ENCODE measurements around the gene LSS.
"Not testable (repeated sequence)": the region's sequence is repeated elsewhere in the genome, so short reads cannot be mapped to it uniquely, and the experiment has no call there.

Gene LSS

DNA sequence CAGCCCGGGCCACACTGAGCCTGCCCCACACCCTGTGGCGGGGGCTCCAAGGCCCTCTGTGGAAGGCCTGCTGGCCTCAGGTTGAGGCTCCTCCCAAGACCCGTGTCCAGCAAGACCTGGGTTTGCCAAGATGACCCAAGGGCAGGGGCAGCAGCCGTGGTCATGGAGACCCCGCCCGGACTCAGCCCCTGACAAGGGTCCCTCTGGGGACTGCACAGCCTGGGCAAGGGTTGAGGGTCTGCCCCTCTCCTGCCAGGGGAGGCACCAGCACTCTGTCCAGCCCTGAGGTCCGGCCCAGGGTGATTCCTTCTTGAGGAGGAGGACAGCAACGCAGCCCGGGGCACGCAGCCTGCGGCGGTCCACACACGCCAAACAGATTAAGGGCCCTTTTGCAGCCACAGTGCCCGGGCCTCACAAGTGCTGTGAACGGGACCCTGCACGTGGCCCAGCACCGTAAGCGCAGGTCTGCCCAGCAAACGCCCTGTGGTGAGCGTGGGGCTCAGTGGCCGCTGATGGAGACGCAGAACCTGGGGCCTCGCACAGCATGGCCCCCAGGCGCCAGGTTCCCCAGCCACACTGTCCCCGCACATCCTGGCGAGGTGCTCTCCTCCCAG lies 47.7 kb downstream of the LSS start:
- TF ChIP-seq, protein P1, sequence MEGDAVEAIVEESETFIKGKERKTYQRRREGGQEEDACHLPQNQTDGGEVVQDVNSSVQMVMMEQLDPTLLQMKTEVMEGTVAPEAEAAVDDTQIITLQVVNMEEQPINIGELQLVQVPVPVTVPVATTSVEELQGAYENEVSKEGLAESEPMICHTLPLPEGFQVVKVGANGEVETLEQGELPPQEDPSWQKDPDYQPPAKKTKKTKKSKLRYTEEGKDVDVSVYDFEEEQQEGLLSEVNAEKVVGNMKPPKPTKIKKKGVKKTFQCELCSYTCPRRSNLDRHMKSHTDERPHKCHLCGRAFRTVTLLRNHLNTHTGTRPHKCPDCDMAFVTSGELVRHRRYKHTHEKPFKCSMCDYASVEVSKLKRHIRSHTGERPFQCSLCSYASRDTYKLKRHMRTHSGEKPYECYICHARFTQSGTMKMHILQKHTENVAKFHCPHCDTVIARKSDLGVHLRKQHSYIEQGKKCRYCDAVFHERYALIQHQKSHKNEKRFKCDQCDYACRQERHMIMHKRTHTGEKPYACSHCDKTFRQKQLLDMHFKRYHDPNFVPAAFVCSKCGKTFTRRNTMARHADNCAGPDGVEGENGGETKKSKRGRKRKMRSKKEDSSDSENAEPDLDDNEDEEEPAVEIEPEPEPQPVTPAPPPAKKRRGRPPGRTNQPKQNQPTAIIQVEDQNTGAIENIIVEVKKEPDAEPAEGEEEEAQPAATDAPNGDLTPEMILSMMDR (IDR thresholded peaks at IDR 0.05; ENCODE audit: low read length, missing control alignments): no peak
- no peak overlapping the region for H3K4me3 ChIP-seq (replicated peaks; ENCODE audit: low read depth, low read length)
- no peak for DNase-seq (ENCODE audit: low read depth)

DNA sequence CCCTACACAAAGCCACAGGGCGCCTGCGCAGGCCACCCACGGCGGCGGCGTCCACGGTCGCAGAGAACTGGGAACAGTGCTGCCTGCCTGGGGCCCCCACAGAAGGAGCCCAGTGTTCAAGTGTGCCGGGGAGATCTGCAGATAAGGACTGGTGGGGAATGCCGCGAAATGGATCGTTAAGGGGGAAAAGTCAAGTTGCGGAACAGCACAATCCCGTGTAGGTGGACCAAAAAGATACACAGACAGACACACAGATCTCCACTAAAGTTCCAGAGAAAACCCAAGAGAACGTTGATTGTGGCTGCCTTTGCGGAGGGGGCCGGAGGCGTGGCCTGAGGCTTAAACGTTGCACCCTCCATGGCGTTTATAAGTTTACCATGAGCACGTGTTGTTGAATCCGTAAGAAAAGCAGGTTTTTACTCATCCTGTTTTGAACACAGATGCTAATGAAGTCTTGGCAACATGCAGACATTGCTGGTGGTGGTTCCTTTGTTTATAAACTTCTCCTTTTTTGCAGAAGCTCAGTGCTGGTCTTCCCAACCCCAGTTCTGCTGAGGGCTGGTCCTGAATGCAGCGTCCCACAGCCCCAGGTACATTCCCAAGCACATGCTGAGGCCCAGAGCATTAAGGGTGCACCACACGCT lies 48.4 kb downstream of the LSS start:
- no peak overlapping the region for H3K4me3 ChIP-seq (replicated peaks; ENCODE audit: low read depth, low read length)
- TF ChIP-seq, protein P1 (IDR thresholded peaks at IDR 0.05; ENCODE audit: low read length, missing control alignments): no peak
- no peak for DNase-seq (ENCODE audit: low read depth)

DNA sequence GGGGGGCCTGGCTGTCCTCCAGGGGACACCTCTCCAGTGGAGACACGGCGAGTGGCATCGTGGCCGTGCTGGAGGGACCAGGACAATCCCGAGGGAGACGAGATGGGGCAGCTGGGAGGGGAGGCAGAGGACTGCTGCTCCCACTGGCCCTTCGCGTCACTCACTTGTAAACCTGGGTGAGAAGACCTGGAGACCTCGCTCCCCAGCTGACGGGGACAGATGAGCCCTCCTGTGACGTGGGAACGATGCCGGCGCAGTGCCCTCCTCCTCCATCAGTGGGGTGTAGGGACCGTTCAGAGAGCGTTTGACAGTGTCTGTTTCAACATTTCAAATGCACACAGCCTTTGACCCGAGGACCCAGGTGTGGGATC lies 48.9 kb downstream of the LSS start:
- no peak overlapping the region for H3K4me3 ChIP-seq (replicated peaks; ENCODE audit: low read depth, low read length)
- no peak for DNase-seq (ENCODE audit: low read depth)
- TF ChIP-seq, protein P1 (IDR thresholded peaks at IDR 0.05; ENCODE audit: low read length, missing control alignments): no peak

DNA sequence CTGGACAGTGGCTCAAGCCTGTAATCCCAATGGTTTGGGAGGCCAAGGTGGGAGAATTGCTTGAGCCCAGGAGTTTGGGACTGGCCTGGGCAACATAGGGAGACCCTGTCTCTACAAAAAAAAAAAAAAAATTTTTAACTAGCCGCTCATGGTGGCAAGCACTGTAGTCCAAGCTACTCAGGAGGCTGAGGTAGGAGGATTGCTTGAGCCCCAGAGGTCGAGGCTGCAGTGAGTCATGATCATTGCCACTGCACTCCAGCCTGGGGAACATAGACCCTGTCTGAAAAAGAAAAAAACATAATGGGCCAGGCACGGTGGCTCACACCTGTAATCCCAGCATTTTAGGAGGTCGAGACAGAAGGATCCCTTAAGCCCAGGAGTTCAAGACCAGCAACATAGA lies 49.6 kb downstream of the LSS start:
- TF ChIP-seq, protein P1 (IDR thresholded peaks at IDR 0.05; ENCODE audit: low read length, missing control alignments): no peak

DNA sequence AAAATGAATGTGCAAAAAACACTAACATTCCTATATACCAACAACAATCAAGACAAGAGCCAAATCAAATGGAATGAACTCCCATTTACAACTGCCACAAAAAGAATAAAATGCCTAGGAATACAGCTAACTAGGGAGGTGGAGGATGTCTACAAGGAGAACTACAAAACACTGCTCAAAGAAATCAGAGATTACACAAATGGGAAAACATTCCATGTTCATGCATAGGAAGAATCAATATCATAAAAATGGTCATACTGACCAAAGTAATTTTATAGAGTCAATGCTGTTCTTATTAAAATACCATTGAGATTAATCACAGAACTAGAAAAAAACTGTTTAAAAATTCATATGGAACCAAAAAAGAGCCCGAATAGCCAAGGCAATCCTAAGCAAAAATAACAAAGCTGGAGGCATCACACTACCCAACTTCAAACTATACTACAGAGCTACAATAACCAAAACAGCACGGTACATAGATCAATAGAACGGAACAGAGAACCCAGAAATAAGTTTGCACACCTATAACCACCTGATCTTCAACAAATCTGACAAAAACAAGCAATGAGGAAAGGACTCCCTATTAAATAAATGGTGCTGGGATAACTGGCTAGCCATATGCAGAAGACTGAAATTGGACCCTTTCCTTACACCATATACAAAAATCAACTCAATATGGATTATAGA lies 52.0 kb downstream of the LSS start:
- H3K4me3 ChIP-seq (replicated peaks; ENCODE audit: low read depth, low read length); DNase-seq (ENCODE audit: low read depth): not testable (repeated sequence)

More for the DNA sequence above, 49.6 kb downstream of the LSS start:
- no peak for DNase-seq (ENCODE audit: low read depth)
- H3K4me3 ChIP-seq (replicated peaks; ENCODE audit: low read depth, low read length): no peak overlapping the region

DNA sequence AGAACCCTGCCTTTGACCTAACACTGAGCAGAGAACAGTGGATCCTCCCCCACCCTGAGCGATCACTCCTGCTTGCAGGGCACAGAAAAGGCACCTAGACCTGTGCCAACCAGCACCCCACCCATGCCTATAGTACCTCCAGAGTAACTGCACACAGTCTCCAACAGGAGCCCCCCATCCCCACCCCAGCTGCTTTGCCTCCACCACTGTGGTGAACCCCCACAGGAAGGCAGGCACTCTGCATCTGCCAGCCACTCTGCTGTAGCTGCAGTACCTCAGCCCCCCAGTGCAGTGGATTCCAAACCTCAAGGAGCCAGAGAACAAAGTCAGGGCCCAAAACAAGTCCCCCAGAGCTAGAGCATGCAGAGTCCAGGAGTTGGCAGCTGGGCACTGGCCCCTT lies 55.0 kb downstream of the LSS start:
- DNase-seq (ENCODE audit: low read depth): no peak
- TF ChIP-seq, protein P1 (IDR thresholded peaks at IDR 0.05; ENCODE audit: low read length, missing control alignments): no peak

DNA sequence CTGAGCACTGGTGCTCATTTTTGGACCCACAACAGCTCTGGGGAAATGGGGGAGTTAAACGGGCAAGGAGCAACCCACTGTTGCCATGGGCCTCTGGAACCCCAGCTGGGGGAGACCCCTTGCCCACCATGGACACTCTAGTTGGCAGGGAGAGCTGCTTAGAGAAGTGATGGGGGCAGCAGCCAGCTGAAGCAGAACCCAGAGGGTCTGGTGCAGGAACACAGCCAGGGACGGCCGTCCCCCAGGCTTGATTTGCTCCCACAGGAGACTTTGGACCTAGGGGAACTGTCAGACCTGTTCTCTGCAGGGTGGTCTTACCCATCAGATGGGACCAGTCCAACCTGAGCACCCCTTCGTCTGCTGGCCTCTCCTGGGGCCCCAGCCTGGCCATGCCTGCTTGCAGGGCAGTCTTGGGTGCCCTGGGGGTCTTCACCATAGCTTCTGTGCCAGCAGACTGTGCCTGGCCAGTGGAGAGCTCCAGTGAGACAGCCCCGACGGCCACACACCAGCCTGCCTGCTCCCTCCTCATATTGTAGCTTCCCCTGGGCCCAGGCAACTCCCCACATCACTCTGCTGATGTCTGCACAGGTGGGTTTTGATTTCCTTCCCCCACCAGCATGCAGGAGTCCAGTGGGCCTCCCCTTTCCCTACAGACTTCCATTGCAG lies 55.6 kb downstream of the LSS start:
- DNase-seq (ENCODE audit: low read depth): no peak
- TF ChIP-seq, protein P1 (IDR thresholded peaks at IDR 0.05; ENCODE audit: low read length, missing control alignments): no peak
- H3K4me3 ChIP-seq (replicated peaks; ENCODE audit: low read depth, low read length): no peak overlapping the region

More for the DNA sequence above, 55.0 kb downstream of the LSS start:
- no peak overlapping the region for H3K4me3 ChIP-seq (replicated peaks; ENCODE audit: low read depth, low read length)

All from fibroblast of pulmonary artery (primary cell).